NCI-H2107 treated with DMSO at 0.1 percent for 48 hours (cell line): ENCODE data around the gene ZNF780B.
"Not testable (repeated sequence)": the region's sequence is repeated elsewhere in the genome, so short reads cannot be mapped to it uniquely, and the experiment has no call there.

ENCODE experiments used
- DNase-seq: peaks from one replicate; lab custom pipeline; 2025; ENCODE audit not compliant: unreplicated experiment; lab: John Stamatoyannopoulos, UW

The ZNF780B gene

GRCh38 chr19:40041718-40042117, 14.3 kb downstream of the ZNF780B start:
- DNase-seq = not testable (repeated sequence)

DNA sequence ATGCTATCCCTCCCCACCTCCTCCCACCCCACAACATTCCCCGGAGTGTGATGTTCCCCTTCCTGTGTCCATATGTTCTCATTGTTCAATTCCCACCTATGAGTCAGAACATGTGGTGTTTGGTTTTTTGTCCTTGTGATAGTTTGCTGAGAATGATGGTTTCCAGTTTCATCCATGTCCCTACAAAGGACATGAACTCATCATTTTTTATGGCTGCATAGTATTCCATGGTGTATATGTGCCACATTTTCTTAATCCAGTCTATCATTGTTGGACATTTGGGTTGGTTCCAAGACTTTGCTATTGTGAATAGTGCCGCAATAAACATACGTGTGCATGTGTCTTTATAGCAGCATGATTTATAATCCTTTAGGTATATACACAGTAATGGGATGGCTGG, 18.0 kb downstream of the ZNF780B start:
- not testable (repeated sequence) for DNase-seq

GRCh38 chr19:40035996-40036395, 20.0 kb downstream of the ZNF780B start:
- DNase-seq = no peak

- no peak for DNase-seq
These were observed 22.0 kb downstream of the ZNF780B start for GRCh38 chr19:40033989-40034560.

DNA sequence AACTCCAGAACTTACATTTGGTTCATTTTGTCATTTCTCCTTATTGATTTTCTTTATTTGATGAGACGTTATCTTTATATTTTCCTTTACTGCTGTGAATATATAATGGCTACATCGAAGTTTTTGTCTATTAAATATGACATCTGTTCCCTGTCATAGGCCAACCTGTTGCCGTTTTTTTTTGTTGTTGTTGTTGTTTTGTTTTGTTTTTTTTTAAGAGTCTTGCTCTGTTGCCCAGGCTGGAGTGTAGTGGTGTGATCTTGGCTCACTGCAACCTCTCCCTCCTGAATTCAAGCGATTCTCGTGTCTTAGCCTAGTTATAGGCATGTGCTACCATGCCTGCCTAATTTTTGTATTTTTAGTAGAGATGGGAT, 29.4 kb downstream of the ZNF780B start:
- no peak for DNase-seq

GRCh38 chr19:40025938-40026596, 30.0 kb downstream of the ZNF780B start:
- no peak for DNase-seq

DNA sequence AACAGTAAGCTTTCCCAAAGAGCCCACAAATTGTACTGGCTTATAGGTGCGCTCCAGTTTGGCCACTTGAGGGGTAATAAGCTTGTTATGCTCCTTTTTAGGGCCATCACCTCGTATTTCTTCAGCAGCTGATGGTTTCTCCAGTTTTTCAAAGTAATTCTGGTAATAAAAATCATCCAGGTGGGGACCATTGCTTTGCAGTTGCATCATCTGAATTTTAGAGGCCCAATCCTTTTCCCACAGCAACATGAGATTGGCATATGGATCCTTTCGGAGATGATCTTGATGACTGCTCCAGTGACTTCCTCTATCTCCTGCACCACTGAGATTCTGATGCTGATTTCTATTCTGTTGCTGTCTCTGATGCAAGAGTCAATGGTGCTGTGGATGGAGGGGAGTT, 32.1 kb downstream of the ZNF780B start:
- no peak for DNase-seq

DNA sequence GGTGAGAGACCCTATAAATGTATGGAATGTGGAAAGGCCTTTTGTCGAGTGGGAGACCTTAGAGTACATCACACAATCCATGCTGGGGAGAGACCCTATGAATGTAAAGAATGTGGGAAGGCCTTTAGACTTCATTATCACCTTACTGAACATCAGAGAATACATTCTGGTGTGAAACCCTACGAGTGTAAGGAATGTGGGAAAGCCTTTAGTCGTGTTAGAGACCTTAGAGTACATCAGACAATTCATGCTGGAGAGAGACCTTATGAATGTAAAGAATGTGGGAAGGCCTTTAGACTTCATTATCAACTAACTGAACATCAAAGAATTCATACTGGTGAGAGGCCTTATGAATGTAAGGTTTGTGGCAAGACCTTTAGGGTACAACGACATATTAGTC, 42.0 kb downstream of the ZNF780B start:
- no peak for DNase-seq

- DNase-seq = no peak
These were observed 46.4 kb downstream of the ZNF780B start for GRCh38 chr19:40009674-40010073.

DNA sequence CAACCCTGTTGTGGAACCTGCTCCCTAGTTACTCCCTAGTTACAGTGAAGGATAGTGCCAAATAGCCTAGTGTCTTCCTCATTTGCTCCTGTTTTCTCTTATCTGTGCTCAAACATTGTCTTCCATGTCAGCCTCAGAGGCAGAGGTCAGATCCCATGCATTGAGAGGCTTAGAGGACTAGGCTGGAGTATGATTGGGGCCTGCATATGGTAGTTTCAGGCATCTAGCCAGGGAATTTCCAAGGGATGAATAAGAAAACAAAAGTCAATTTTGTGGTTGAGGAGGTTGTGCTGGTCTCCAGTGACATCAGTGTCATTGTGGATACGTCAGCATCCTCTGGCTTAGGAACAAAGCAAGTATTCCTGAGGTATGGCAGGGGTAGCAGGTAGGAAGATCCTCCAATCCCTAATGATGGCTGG, 49.7 kb downstream of the ZNF780B start:
- no peak for DNase-seq

DNA sequence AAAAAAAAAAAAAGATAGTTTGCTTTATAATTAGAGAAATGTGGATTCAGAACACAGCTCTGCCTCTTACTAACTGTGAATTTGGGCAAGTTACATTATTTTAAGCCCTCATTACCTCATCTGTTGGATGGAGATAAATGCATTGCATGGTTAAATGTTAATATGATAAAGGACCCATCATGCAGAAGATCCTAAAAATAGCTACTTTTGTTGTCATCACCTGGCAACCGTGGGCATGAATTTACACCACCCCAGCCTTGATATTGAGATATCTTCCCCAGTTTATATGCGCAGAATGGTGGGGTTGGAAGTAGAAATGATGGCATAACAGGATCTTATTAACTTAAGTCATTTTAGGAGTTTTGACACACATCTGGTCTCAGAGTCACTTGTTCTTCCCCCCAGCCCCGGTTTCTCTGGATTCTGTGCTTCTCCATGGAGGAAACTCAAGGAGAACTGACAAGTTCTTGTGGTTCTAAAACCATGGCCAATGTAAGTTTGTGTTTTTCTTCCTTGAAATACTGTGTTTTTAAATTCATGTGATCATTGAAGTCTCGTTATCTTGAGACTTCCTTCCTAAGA, 50.2 kb downstream of the ZNF780B start:
- DNase-seq = no peak

GRCh38 chr19:39998501-39998900, 57.5 kb downstream of the ZNF780B start:
- DNase-seq = no peak

GRCh38 chr19:39997638-39998216, 58.3 kb downstream of the ZNF780B start:
- DNase-seq = no peak

GRCh38 chr19:39996811-39997637, 59.0 kb downstream of the ZNF780B start, which contains the start of gene ZNF546:
TSS of gene ZNF546 (plus strand) at chr19:39997060. CDS start at chr19:39998327, 1,267 bp downstream.
- DNase-seq = peak; percentile 72

- peak; percentile 78 for DNase-seq
These were observed 59.7 kb downstream of the ZNF780B start for GRCh38 chr19:39996218-39996810.

- no peak for DNase-seq
These were observed 60.2 kb downstream of the ZNF780B start for GRCh38 chr19:39995794-39996193.

GRCh38 chr19:39994361-39994760, 61.7 kb downstream of the ZNF780B start:
- DNase-seq = no peak

DNA sequence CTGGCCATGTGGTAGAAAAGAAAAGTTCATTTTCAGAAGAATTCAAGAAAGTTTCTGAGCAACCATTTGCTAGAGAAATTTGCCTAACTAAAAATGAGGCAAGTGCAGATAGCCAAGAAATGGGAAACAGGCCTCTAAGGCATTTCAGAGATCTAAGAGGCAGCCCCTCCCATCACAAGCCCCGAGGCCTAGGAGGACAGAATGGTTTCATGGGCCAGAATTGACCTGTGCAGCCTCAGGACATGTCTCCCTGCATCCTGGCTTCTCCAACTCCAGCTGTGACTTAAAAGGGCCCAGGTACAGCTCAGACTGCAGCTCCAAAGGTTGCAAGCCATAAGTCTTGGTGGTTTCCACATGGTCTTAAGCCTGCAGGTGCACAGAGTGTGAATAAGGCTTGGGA, 62.4 kb downstream of the ZNF780B start:
- no peak for DNase-seq

GRCh38 chr19:39987596-39987995, 68.4 kb downstream of the ZNF780B start:
- DNase-seq = no peak

DNA sequence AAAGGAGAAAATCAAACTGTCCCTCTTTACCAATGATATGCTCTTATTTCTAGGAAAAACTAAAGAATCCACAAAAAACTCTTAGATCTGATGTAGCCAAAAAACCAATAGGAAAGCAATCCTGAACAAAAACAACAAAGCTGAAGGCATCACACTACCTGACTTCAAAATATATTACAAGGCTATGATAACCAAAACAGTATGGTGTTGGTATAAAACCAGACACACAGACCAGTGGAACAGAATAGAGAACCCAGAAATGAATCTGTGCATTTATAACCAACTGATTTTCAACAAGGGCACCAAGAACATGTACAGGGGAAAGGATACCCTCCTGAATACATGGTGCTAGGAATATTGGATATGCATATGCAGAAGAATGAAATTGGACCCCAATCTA, 68.9 kb downstream of the ZNF780B start:
- DNase-seq = no peak

DNA sequence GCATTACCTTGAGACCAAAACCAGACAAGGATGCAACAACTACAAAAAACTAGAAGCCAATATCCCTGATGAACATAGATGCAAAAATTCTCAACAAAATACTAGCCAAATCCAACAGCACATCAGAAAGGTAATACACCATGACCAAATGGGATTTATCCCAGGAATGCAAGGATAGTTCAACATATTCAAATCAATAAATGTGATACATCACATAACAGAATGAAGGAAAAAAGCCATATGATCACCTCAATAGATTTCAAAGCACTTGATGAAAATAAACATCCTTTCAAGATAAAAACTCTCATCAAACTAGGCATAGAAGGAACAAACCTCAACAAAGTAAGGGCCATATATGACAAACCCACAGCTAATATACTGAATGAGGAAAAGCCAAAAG, 69.4 kb downstream of the ZNF780B start:
- no peak for DNase-seq
